Fibroblast of skin of back (primary cell): Measurements from ENCODE around the gene PHRF1. TPM values are rescaled to one million over a fixed set of nuclear protein-coding genes. Genes with fewer than 3 reads are reported as not detected.
A peak's percentile ranks its signal among the peaks of the same experiment; 100 is the strongest.

Source experiments
- DNase-seq: peaks from one replicate; pipeline ENCODE4 v3.0.0-alpha.2; 2013
- polyA plus RNA-seq, 2 experiments: library from polyadenylated mRNA; unstranded; fragments of 120-200 nt; gene quantifications; one replicate each; pipeline ENCODE4 v1.2.1, GENCODE V29; 2013; ENCODE audit not compliant: insufficient read length in 2 of 2

PHRF1 gene, protein sequence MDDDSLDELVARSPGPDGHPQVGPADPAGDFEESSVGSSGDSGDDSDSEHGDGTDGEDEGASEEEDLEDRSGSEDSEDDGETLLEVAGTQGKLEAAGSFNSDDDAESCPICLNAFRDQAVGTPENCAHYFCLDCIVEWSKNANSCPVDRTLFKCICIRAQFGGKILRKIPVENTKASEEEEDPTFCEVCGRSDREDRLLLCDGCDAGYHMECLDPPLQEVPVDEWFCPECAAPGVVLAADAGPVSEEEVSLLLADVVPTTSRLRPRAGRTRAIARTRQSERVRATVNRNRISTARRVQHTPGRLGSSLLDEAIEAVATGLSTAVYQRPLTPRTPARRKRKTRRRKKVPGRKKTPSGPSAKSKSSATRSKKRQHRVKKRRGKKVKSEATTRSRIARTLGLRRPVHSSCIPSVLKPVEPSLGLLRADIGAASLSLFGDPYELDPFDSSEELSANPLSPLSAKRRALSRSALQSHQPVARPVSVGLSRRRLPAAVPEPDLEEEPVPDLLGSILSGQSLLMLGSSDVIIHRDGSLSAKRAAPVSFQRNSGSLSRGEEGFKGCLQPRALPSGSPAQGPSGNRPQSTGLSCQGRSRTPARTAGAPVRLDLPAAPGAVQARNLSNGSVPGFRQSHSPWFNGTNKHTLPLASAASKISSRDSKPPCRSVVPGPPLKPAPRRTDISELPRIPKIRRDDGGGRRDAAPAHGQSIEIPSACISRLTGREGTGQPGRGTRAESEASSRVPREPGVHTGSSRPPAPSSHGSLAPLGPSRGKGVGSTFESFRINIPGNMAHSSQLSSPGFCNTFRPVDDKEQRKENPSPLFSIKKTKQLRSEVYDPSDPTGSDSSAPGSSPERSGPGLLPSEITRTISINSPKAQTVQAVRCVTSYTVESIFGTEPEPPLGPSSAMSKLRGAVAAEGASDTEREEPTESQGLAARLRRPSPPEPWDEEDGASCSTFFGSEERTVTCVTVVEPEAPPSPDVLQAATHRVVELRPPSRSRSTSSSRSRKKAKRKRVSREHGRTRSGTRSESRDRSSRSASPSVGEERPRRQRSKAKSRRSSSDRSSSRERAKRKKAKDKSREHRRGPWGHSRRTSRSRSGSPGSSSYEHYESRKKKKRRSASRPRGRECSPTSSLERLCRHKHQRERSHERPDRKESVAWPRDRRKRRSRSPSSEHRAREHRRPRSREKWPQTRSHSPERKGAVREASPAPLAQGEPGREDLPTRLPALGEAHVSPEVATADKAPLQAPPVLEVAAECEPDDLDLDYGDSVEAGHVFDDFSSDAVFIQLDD (N-terminal part only)
- 31.1 TPM for polyA plus RNA-seq (2013, experiment 1 of 2; ENCODE audit: insufficient read length)
- 20.4 TPM for polyA plus RNA-seq (2013, experiment 2 of 2; ENCODE audit: insufficient read length)

DNA sequence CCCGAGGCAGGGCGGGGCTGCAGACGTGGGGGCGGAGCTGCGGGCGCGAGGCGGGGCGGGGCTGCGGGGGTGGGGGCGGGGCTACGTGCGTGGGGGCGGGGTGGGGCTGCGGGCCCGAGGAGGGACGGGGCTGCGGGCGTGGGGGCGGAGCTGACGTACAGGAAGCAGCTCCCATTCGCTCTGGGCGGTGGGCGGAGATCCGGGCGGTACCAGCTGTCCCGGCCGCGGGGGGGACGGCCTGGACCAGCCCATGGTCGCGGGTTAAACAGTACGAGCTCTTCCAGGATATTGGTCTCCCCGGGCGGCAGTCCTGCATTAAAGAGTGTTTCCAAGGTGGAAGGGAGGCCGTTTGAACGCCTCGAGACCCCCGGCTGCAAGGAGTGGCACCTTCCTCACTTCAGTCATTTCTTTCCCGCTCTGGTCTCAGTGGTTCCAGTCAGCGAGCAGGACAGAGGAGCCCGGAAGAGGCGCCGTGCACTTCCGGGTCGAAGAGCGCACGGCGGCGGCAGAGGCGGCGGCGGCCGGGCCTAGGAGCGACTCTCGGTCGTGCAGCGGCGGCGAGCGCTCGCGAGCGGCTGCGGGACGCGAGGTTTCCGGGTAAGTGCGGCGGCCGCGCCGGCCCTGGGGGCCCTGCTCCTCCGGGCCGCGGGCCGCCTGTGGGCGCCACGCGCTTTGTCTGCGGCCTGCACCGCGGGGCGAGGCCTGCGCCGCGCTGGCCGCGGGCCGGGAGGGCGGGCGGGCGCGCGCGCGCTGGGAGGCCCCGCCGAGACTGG, at the start of gene PHRF1:
TSS of gene PHRF1 (plus strand) at position 475 of the 773 bp plus-strand sequence. CDS start 5,043 bp downstream, outside the sequence.
- DNase-seq: peak; percentile 94

DNA sequence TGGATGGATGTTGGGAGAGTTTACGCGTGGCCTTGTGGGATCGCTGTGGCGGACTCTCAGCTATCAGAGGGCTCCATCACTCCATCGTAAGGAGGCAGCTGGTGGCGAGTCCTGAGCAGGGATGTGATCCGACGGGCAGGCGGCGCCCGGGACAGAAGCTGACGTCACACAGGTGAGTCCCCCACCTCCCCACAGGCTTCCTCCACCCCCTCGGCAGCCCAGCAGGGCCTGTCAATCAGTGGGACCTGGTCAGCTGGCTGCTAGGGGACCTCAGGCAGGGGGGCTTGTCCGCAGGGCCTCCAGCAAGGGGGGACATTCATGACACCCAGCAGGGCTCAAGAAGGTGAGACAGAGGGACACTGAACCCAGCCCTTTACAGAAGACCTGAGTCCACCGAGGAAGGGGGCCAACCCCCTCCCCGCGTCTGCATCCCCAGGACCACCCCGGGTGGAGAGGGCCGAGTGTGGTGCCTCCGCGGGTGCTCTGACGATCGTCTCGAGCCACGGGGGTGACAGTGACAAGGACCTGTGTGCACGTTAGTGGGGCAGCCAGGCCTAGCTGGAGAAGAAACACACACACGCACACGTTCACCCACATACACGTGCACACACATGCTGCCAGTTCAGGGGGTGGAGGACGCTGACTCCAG, 48.0 kb upstream of the PHRF1 start:
- no peak for DNase-seq

DNA sequence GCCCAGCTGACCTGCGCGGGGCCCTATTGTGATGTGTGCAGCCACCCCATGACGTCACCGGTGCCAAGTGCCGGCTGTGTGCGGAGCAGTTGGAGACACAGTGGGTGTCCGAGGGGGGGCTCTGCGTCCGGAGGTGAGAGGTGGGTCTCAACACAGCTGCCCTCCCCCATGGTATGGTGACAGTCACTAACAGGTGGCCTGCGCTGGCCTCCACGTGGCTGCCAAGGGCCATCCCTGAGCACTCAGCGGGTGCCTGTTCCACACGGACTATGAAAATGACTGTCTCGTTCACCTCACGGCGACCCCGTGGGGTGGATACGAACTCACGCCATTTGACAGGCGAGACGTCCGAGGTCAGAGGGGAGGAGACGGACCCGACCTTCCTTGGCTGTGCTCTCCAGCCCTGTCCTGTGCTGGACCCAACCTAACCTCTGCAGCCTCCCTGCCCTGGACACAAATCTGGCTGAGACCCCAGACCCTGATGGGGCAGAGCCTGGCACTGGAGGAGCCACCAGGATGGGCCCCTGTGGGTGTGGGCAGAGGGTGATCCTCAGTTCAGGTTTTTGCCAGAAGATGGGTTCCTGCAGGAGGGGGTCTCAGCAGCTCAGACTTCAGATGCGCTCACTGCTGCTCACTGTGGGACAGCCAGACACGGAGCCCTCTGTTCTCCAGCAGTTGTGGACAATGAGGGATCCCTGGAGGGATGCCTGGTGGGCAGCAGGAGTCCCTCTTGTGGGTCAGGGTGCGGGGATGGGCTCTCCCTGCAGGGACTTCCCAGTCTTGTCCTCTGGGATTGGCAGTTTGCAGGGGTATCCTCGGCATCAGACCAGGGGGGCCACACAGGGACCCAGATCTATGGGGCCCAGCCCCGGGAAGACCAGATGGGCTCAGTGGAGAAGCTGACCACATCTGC, 47.2 kb upstream of the PHRF1 start:
- DNase-seq: no peak

DNA sequence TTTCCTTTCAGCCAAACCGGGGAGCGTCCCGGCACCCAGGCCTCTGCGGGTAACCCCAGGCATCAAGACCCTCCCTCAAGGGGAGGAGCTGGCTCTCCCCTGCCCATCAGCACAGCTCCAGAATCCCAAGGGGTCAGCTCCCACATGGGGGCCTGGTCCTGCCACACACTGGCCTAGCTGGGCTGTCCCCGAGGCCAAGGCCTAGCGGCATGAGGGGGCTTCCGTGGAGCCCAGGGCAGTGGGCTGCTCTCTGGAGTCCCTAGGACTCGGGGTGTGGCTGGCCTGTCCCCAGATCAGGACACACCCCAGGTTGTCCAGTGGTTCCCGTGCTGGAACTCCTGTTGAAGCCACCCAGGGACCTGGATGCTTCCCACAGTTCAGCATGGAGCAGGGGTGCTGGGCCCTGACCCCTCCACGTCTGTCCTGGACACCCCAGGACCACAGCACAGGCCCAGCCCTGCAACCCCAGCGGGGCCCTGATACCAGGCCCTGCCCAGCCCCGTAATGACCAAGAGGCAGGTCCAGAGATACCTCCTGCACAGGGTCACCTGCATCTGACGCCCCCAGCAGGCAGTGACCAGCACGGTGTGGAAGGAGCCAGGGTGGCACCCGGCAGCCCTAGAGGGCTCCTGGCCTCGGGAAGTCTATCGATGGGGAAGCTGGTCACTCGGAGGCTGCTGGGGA, 46.4 kb upstream of the PHRF1 start:
- DNase-seq: no peak

DNA sequence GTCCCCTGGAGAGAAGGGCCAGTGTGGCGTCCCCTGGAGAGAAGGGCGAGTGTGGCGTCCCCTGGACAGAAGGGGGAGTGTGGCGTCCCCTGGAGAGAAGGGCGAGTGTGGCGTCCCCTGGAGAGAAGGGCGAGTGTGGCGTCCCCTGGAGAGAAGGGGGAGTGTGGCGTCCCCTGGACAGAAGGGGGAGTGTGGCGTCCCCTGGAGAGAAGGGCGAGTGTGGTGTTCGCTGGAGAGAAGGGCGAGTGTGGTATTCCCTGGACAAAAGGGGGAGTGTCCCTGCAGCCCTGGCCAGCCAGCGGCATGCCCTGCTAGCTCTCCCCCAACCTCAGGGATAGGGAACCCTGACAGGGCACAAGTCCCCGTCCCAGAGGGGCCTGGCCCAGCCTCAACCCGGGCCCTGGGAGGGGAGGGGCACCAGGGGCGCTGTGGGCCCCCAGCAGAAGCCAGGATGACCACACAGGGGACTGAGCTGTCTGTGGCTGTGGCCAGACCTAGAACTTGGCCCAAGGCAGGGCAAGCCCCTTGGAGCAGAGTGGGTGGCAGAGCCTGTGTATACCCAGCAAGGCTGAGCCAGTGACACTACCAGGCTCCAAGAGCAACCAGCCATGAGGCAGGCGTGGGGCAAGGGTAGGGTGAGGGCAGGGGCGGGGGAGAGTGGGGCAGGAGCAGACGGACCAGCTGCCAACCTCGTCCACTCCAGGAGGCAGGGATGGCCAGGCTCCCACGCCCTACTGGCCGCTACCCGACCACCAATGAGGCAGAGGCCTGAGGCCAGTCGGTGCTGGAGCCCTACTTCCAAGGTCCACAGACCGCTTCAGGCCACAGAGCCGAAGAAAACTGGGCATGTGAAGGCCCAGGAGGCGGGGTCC, 45.1 kb upstream of the PHRF1 start:
- DNase-seq: no peak

DNA sequence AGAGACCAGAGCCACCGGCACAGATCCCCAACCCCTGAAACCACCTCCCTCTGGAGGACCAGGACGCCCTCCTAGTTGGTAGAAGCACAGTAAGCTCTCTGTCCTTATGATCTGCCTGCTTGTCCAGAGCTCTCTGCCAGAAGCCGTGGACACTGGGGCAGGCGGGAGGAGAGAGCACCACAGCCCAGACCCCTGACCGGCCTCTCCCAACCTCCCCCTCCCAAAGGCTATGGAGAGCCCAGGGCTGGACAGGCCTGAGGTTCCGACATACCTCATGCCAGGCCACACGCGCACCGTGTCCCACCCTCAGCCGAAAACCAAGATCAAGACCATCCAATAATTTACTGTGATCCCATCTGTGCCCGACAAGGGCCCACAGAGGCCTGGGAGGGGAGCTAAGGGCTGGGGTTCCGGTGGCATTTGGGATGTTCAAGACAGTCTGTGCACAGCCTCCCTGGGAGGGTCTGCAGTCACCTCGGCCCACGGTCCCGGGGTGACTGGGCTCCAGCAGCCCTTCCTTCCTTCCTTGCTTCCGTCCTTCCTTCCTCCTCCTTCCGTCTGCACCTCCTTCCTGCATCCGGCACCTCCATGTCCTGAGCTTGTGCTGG, 44.2 kb upstream of the PHRF1 start:
- DNase-seq: no peak

DNA sequence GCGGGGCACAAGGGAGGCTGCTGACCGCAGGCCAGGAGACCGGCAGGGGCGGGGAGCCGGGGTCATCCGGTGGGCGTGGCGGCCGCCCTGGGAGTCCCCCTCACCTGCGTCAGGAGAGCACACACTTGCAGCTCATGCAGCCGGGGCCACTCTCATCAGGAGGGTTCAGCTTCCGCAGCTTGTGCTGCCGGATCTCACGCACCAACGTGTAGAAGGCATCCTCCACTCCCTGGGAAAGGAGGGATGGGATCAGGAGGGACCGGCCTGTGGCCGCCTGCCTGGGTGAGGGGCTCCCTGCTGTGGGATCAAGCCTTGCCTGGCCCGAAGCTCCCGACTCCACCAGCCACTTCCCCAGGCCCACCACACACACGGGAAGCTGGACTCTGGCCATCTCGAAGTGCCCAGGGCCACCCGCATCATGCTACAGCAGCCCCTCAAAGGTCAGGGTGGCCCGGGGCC, 43.7 kb upstream of the PHRF1 start:
- DNase-seq: no peak

DNA sequence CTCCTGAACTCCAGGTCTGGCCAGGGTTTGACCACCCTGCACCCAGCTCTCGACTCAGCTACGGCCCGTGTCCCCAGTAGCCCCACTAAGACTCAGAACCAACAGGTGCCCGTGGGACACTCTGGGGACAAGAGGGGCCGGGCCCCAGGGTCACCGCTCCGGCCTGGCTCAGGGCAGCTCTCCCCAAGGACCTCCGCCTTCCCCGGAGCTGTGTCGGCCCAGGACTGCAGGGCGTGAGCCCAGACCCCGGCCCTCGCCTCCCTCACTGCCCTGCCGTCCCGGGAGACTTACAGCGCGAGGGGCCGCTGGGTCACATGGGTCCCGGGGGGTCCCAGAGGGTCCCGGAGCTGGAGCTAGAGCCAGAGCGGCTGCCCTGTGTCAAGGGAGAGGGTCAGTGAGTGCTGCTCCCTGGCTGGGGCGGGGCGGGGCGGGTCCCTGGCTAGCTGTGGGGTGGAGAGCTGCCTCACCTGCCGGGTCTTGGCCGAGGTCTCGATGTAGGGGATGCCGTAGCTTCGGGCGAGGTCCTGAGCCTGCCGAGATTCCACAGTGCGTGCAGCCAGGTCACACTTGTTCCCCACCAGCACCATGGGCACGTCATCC, 43.2 kb upstream of the PHRF1 start:
- DNase-seq: no peak

DNA sequence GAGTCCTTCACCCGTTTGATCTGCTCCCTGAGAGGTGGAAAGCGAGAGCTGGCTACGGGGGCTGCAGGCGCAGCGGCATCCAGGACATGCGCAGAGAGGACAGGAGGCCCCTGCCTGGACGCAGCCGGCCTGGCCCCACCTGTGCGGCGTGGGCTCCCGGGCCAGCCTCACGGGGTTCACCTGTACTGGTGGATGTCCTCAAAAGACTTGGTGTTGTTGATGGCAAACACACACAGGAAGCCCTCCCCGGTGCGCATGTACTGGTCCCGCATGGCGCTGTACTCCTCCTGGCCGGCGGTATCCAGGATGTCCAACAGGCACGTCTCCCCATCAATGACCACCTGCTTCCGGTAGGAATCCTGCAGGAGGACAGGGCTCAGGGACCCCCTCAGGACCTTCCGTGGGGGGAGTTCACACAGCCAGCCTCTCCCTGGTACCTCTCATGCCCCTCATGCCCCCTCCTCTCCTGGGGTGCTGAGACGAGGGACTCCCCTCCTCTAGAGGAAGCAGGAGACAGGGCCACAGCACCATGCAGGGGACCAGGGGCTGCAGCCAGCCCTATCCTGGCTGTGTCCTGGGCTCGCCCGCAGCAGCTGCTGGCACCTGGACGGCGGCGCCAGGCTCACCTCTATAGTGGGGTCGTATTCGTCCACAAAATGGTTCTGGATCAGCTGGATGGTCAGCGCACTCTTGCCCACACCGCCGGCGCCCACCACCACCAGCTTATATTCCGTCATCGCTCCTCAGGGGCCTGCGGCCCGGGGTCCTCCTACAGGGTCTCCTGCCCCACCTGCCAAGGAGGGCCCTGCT, 42.5 kb upstream of the PHRF1 start:
- DNase-seq: no peak

DNA sequence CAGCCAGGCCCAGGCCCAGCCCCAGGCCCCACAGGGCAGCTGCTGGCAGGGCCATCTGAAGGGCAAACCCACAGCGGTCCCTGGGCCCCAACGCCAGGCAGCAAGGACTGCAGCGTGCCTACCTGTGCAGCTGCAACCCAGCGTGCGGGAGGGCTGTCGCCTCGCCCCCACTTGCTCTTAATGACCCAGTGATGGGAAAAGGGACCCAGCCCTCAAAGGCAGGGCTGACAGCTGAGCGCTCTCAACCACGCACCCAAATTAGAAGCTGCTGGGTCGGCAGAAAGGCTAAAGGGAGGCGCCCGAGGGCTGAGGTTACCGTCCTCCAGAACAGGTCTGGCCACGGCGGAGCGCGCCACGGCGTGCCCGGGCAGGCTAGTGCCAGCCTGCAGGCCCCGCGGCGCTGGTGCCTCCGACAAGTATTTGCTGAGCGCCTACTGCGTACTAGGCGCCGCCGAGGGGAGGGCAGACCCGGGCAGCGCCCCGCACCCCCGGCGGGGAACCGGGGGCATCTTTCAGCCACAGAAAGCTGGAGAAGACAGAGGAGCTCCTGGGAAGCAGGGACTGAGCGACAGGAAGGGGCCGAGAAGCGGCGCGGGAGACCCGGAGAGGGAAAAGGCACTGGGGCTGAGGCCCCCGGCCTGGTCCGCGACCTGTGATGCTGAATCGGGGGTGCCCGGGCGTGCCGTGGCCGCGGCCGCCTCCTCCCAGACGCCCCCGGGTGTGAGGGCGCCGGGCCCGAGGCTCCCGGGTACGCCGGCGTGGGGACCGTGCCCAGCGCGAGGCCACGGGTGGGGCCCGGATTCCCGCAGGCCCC, 41.7 kb upstream of the PHRF1 start:
- no peak for DNase-seq

DNA sequence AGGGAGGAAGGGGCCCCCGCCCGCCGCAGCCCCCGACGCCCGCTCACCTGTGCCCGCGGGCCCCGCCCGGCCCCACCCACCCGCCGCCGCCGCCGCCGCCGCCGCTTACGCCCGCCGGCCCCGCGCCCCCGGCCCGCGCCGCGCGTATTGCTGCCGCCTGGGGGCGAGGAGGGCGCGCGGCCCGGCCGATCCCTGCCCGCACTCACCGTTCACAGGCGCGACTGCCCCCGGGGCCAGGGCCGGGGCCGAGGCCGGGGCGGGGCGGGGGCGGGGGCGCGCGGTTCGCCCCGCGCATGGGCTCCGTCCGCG, 41.1 kb upstream of the PHRF1 start:
- no peak for DNase-seq

DNA sequence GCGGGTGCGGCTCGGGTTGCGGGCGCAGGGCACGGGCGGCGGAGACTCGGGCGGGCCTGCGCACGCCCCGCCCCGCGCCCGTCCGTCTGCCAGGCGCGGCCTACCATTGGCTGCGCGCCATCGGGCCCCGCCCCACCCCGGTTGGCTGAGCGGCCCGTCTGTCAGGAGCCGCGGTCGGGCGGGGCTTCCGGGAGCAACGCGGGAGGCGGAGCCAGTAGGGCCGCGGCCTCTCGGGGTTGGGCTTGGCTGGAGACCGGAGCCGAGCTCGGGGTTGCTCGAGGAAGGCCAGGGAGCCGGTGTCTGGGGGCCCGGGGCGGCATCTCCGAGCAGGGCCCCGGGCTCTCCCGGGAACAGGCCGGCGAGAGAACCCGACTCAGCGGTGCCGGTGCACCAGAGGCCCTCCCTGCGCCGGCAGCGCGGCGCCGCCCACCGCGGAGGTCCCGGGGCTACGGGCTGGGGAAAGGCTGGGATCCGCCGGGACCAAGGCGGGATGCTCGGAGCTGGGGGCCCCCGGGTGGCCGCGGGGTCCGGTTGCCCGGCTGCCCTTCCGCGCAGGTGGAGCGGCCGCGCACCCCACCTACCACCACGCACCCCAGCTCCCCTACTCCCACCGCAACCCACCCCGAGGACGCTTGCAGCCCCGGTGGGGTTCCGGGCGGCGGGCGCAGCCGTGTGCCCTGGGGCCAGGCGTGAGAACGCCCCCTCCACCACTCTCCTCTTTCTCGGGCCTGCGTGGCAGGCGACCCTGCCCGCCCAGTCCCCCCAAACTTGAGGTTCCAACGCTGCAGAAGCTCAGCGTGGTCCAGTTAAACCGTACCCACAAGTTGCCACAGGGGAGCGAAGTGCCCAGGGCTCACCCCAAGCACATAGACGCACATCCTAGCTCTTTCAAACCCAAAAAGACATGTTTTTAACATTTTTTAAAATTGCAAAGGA, 40.5 kb upstream of the PHRF1 start, which contains the start of gene HRAS:
TSS of gene HRAS (minus strand) at position 58 of the 936 bp plus-strand sequence.
- DNase-seq: peak; percentile 92

DNA sequence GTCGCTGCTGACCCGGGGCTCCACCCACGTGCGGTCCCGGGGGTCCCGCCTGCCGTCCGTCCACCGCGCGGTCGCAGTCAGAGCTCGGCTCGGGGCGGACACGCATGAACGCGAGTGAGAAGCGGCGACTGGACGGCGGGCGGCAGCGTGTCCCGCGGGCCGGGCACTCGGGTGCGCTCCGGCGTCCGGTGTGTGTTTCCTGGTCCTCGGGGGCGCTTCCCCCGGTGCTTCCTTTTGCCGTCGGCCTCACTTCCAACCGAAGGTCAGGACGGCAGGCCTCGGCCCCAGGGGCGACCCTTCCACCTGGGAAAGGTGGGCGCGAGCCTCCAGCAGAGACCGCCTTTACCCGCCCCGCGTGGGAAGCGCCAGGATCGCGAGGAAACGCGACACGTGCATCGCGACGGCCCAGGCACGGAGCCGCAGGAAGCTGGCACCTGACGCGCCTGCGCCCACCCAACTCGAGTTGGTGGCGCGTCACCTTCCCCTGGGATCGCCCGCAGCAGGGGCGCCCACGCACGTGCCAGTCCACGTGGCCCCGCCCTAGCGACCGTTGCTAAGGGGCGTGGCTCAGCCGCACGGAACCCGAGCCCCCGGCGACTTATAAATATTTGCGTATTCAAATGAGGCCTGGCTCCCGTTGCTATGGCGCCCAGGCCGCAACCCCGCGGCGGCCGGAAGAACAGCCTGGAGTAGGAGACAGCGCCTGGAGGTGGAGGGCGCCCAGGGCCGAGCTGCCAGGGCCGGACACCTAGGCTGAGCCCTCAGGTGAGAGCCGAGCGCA, 39.2 kb upstream of the PHRF1 start, which contains the start of gene LRRC56:
TSS of gene LRRC56 (plus strand) at position 687 of the 781 bp plus-strand sequence. CDS start 3,158 bp downstream, outside the sequence.
- DNase-seq: peak; percentile 81
